AG10803 (cell line): ENCODE measurements around the gene MYB.

ENCODE experiments used
- DNase-seq: peaks from one replicate; pipeline ENCODE4 v3.0.0; 2010; ENCODE audit warnings: low read depth
- H3K4me3 ChIP-seq: 2 replicates; pipeline ENCODE4 v1.5.1; 2011; ENCODE audit warnings: mild to moderate bottlenecking, low read length, control low read depth
- CTCF ChIP-seq: conservative IDR thresholded peaks from 2 replicates; pipeline ENCODE4 v1.5.1; 2011; ENCODE audit warnings: mild to moderate bottlenecking, low read length, control low read depth, inconsistent platforms

MYB gene

GRCh38 chr6:135229996-135230395 lies 48.9 kb downstream of the MYB start:
- no peak for DNase-seq
- no peak for TF ChIP-seq CTCF
- H3K4me3 ChIP-seq, result no peak overlapping the region

- DNase-seq, result no peak
- no peak overlapping the region for H3K4me3 ChIP-seq
- no peak for TF ChIP-seq CTCF
Measured at GRCh38 chr6:135230711-135231468, 49.8 kb downstream of the MYB start.

- no peak overlapping the region for H3K4me3 ChIP-seq
- DNase-seq, result peak; percentile 14
- TF ChIP-seq CTCF, result no peak
Measured at GRCh38 chr6:135231469-135231844, 50.3 kb downstream of the MYB start.

GRCh38 chr6:135233686-135234491 lies 52.8 kb downstream of the MYB start:
- TF ChIP-seq CTCF, result no peak
- DNase-seq, result no peak
- no peak overlapping the region for H3K4me3 ChIP-seq

- DNase-seq, result no peak
- no peak for TF ChIP-seq CTCF
- H3K4me3 ChIP-seq, result no peak overlapping the region
Measured at GRCh38 chr6:135234492-135234780, 53.3 kb downstream of the MYB start.

GRCh38 chr6:135235716-135236115 lies 54.6 kb downstream of the MYB start:
- no peak overlapping the region for H3K4me3 ChIP-seq
- TF ChIP-seq CTCF, result no peak
- DNase-seq, result no peak

GRCh38 chr6:135236319-135236718 lies 55.2 kb downstream of the MYB start:
- no peak for DNase-seq
- no peak for TF ChIP-seq CTCF
- H3K4me3 ChIP-seq, result no peak overlapping the region
